Urothelium cell line (cell line): ENCODE data around the gene CLPSL2.

Experiments used
- DNase-seq: peaks from one replicate; pipeline ENCODE4 v3.0.0; 2011; ENCODE audit warnings: low spot score, mixed read lengths
- FAIRE-seq: peaks from 2 replicates; lab custom pipeline; 2011; peaks lifted over from hg19 to GRCh38; lab: Jason Lieb, UNC

CLPSL2 gene

DNA sequence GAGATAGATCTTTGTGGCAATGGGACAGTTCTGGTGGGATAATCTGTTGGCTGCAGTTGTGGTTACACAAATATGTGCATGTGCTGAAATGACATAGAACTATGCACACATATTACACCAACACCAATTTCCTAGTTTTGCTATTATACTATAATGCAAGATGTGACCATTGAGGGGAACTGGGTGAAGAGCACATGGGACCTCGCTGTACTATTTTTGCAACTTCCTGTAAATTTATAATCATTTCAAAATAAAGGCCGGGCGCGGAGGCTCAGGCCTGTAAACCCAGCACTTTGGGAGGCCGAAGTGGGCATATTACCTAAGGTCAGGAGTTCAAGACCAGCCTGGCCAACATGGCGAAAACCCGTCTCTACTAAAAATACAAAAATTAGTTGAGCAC lies 30.9 kb upstream of the CLPSL2 start:
- FAIRE-seq (no peak), DNase-seq (no peak)

- no peak for FAIRE-seq
- DNase-seq: no peak
These were observed 29.9 kb upstream of the CLPSL2 start for GRCh38 chr6:35746516-35746915.

DNA sequence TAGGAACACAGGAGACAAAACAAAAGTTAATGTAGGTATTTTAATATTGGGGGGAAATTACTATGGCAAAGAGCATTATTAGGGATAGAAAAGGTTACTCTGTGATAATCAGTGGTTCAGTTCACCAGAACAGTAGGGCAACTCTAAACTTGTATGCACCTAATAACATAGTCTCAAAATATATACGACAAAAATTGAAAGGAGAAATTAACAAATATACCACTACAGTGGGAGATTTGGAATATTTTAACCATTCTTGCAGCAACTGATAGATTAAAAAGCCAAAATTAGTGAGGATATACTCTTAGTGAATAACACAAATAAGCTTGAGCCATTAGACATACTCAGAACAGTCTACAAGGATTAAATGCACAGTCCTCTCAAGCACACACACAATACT lies 28.5 kb upstream of the CLPSL2 start:
- FAIRE-seq: no peak
- no peak for DNase-seq

DNA sequence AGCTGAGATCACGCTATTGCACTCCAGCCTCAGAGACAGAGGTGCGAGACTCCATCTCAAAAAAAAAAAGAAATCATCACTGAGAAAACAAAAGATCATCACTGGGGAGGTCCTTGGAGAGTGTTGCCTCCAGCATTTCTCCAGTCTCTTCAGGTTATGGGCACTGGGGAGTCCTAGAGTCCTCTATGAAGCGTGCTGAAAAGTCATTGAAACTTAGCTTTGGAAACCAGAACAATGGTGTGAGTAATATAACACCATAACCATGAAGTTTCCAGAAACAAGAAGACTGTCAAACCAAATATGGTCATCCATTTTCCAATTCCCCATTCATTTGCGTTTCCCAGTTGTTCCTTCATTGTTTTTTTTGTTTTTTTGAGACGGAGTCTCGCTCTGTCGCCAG lies 25.8 kb upstream of the CLPSL2 start:
- DNase-seq (no peak), FAIRE-seq (no peak)

- FAIRE-seq (no peak), DNase-seq (no peak)
These were observed 24.8 kb upstream of the CLPSL2 start for GRCh38 chr6:35751594-35751993.

DNA sequence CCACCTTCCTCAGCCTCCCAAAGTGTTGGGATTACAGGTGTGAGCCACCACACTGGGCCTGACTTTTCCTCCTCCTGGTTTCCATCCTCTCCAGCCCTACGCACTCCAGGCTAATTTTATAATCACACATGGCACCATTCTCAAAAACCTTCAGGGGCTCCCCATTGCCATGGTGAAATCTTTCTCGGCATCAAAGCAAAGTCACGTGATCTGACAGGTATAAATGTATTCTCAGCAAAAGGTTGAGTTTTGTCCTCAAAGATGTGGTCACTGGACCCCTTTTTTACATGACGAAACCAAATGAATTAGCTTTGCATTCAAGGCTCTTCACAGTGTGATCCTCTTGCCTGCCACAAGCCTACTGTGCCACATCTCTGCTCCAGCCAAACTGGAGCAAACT lies 24.1 kb upstream of the CLPSL2 start:
- DNase-seq (no peak), FAIRE-seq (no peak)

DNA sequence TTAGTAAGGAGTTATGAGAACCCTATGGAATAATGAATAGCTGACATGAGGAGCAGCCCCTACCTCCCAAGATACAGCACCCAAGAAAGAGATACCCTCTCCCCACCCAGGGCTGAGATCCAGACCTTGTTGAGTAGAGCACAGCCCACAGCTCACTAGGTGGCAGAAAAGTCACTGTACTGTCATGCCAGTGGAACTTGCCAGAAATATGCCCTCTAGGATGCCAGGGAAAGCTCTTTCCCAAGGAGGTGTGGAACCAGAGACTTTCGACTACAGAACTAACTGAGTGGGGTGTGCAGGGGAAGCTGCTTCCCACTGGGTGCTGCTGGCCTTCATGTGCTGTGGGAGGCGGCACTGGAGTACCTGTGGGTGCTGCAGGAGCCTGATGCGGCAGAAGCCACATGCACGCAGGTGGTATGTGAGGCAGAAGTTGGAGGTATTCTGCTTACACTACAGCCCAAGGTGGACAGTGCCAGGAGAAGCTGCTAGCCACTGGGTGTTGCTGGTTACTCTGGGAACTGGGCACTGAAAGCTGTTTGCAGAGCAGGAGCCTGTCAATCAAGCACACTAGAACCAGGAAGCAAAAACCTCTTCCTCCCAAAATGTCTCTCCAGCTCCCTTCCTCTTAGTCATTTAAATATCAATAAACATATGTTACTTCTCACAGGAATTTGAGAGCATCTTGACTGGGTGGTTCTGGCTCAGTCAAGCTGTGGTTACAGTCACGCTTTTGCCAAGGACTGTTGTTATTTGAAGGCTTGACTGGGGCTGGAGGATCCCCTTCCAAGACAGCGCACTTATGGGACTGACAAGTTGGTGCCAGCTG lies 21.7 kb upstream of the CLPSL2 start:
- FAIRE-seq: no peak
- DNase-seq: no peak

- DNase-seq (no peak), FAIRE-seq (no peak)
These were observed 21.0 kb upstream of the CLPSL2 start for GRCh38 chr6:35755278-35755924.

DNA sequence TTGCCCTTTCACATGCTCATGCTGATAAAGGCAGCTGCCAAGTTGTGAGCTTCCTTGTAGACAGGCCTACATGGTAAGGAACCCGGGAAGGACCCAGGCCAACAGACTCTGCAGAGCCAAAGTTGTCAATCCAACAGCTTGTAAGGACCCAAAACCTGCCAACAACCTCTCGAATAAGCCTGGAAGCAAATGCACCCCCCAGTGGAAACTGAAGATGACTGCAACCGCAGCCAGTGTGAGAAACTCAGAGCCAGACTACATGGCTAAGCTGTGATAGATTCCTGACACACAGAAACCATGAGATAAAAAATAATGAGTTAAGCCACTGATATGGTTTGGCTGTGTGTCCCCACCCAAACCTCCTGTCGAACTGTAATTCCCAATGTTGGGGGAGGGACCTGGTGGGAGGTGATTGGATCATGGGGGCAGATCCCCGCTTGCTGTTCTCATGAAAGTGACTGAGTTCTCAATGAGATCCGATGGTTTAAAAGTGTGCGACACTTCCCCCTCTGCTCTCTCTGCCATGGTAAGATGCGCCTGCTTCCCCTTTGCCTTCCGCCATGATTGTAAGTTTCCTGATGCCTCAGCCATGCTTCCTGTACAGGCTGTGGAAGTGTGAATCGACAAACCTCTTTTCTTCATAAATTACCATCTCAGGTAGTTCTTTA lies 18.8 kb upstream of the CLPSL2 start:
- DNase-seq (no peak), FAIRE-seq (no peak)

- FAIRE-seq (no peak), DNase-seq (no peak)
These were observed 17.0 kb upstream of the CLPSL2 start for GRCh38 chr6:35759426-35759825.

DNA sequence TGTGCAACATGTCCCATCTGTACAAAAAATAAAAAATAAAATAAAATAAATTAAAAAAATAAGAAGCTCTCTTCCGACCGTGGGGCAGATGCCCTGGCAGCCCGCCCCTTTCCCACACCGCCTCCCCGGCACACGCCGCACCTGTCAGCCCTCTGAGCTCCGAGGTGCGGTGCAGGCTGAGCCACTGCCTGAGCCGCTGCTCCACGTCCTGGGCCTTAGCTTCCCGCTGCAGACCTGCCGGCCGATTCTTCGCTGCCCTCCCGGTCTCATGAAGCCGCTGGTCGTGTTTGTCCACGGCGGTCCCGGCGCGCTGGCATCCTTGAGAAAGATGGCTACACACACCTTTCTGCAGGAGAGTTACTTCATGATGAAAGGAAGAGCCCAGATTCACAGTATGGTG lies 10.7 kb upstream of the CLPSL2 start:
- no peak for FAIRE-seq
- no peak for DNase-seq

DNA sequence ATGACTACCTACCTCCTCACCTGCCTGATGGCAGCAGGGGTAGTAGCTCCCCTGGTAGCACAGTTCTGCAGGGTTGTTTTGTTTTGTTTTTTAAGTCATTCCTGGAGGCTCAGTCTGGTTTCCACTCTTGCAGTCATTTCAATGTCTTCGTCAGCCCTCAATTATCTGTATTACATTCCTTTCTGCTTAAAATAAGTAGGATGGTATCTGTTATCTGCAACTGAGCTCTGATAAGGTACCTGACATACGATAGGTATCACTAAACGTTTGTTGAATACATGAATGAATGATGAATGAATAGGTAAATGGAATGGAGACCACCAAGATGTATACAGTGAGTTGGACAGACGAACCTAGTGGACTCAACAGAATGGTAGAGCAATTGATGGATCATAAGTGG lies 7.2 kb upstream of the CLPSL2 start:
- FAIRE-seq (no peak), DNase-seq (no peak)

- FAIRE-seq: no peak
These were observed 5.1 kb upstream of the CLPSL2 start for GRCh38 chr6:35771343-35771627.

GRCh38 chr6:35774116-35774794 lies 2.1 kb upstream of the CLPSL2 start:
- no peak for DNase-seq
- FAIRE-seq: no peak

More at GRCh38 chr6:35771343-35771627, 5.1 kb upstream of the CLPSL2 start:
- no peak for DNase-seq

GRCh38 chr6:35775031-35775430 lies 1.4 kb upstream of the CLPSL2 start:
- FAIRE-seq: no peak
- no peak for DNase-seq

DNA sequence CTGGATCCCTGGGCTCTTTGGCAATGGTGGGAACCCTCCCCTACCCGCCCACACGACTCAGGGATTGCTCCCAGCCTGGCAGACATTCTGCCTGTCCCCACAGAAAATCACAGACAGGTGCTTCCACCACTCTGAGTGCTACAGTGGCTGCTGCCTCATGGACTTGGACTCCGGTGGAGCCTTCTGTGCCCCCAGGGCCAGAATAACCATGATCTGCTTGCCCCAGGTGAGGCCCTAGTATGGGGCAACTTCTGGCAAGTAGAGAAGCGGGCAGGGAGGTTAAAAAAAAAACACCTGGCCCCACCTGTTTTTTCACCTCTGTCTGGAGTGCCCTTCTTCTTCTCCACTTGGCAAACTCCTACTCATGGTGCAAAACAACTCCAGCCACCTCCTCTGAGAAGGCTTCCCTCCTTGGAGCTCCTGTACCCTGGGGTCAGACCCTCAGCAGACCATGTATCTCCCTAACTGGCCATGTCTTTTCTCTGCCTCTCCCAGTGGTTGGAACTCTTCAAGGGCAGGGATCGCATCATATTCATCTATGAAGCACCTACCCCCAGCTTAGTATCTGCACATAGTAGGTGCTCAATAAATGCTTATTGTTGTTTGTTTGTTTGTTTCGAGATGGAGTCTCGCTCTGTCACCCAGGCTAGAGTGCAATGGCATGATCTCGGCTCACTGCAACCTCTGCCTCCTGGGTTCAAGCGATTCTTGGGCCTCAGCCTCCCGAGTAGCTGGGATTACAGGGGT lies 1.1 kb downstream of the CLPSL2 start:
- no peak for DNase-seq
- no peak for FAIRE-seq

DNA sequence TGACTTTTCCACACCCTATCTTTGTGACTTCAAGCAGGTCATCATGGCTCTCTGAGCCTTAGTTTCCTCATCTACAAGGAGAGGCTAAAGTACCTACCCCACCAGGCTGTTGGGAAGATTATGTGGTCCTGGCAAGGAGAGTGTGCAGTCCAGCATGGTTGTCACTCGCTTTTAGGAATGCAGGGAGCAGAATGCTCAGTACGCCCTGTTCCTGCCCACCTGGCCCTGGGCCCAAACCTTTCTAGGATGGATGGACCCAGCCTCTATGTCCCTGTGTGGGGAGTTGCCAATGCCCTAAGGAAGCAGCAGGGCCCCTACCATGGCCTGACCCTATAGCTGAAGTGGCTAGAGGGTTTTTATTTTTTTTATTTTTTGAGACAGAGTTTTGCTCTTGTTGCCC lies 2.0 kb downstream of the CLPSL2 start:
- DNase-seq: no peak
- FAIRE-seq: no peak

GRCh38 chr6:35780719-35781118 lies 4.3 kb downstream of the CLPSL2 start, which contains the start of gene CLPSL1:
TSS of gene CLPSL1 (plus strand) at chr6:35781019. CDS start at chr6:35781111, 92 bp downstream.
- DNase-seq (no peak), FAIRE-seq (no peak)

DNA sequence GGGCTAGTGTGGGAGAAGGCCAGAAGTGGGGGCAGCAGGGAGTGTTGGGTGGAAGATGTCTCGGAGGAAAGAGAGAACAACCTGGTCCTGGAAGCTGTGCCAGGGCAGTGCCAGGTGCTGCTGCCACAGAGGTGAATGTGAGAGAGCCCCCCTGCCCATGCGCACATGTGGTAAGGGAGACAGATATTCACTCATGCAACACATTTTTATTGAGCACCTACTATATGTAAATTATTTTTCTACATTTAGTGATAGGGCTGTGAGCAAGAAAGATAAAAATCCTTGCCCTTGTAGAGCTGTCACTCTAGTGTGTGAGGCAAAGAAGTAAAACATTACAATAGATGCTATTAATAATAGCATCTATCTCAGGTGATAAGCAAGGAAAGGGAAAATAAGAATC lies 4.9 kb downstream of the CLPSL2 start:
- FAIRE-seq (no peak), DNase-seq (no peak)

DNA sequence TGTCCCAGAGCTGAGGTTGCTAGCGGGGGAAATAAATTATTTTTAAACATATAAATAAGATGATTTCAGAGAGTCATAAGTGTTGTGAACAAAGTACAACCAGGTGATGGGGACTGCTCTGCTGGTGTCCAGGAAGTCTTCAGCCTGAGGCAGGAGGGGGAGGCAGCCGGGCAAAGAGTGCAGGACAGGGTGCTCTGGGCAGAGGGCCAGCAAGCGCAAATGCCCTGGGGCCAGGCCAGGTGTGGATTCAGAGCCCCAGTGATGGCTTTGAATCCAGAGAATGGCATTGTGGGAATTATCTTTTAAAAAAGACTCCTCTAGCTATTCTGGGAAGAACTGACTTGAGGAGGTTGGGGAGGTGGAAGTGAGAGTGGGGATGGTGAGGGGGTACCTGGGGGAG lies 6.0 kb downstream of the CLPSL2 start:
- DNase-seq: no peak

DNA sequence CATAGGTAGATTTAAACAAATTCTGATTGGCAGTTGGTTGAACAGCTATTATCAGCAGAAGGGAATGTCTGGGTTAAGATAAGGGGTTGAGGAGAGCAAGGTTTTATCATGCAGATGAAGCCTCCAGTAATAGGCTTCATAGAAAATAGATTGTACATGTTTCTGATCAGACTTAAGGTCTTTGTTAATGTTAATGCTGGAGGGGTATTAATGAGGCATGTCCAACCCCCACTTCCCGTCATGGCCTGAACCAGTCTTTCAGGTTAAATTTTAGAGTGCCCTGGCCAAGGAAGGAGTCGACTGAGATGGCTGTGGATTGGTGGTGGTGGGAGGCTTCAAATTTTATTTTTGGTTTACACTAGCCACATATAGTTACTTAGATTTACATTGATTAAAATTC lies 7.8 kb downstream of the CLPSL2 start:
- DNase-seq (no peak), FAIRE-seq (no peak)

More for the DNA sequence above, 6.0 kb downstream of the CLPSL2 start:
- no peak for FAIRE-seq
